GM12878 (cell line): ENCODE results near the gene LIN7A. TPM values are rescaled to one million over a fixed set of nuclear protein-coding genes. Genes with fewer than 3 reads are reported as not detected.

Source experiments
- ATAC-seq: fragments of 200-7000 bp; cut with Tn5 transposase; 3 replicates; pipeline ENCODE4 v1.9.1; 2020; ENCODE audit warnings: mild to moderate bottlenecking, moderate library complexity
- BruUV-seq: library from RNA; stranded (reverse); fragments of 400-500 nt; replicated peaks from 2 replicates; lab custom pipeline; 2021; lab: Mats Ljungman, UMichigan
- CTCF ChIA-PET: fragments of 300-600 bp; sonication (Branson Sonifier 250); formaldehyde crosslinking; extraction: SDS; loops from one replicate; lab custom pipeline; 2021; ENCODE audit warnings: inconsistent platforms; lab: Yijun Ruan, JAX
- POLR2A ChIA-PET: fragments of 350-600 bp; formaldehyde crosslinking; extraction: SDS; loops from one replicate; lab custom pipeline; 2021; ENCODE audit warnings: inconsistent platforms; lab: Charles Lee
- RAD21 ChIA-PET: fragments of 300-600 bp; sonication (Branson Sonifier 250); formaldehyde crosslinking; loops from one replicate; lab custom pipeline; 2023; ENCODE audit warnings: antibody characterized with exemption; ENCODE audit not compliant: unreplicated experiment; lab: Charles Lee
- SMC1A ChIA-PET: fragments of 300-600 bp; sonication (Branson Sonifier 250); formaldehyde crosslinking; loops from one replicate; lab custom pipeline; 2023; ENCODE audit not compliant: unreplicated experiment, uncharacterized antibody; lab: Charles Lee
- DNase-seq: peaks from one replicate; pipeline ENCODE4 v3.0.0-alpha.2; 2011; ENCODE audit warnings: low read depth, low spot score
- FAIRE-seq: peaks from 3 replicates; lab custom pipeline; 2011; peaks lifted over from hg19 to GRCh38; lab: Jason Lieb, UNC
- H2AFZ ChIP-seq: 2 replicates; pipeline ENCODE4 v1.6.0; 2011; ENCODE audit warnings: low read depth, low read length, control low read depth; ENCODE audit not compliant: control insufficient read depth
- H3K27ac ChIP-seq: 2 replicates; pipeline ENCODE4 v1.5.1; 2011; ENCODE audit warnings: control low read depth; ENCODE audit not compliant: control insufficient read depth, insufficient read depth
- H3K27me3 ChIP-seq, 2 experiments: replicated peaks in 1 of 2; 2 replicates each; pipeline versions ENCODE4 v1.6.0 to v1.6.1; 2011; ENCODE audit warnings: low read length in 1 of 2; ENCODE audit not compliant: control insufficient read depth in 2 of 2, insufficient read depth in 2 of 2
- H3K36me3 ChIP-seq, 2 experiments: 2 replicates each; pipeline ENCODE4 v1.5.1; 2011; ENCODE audit warnings: low read length in 1 of 2; ENCODE audit not compliant: control insufficient read depth in 2 of 2, insufficient read depth in 2 of 2
- H3K4me1 ChIP-seq: 2 replicates; pipeline ENCODE4 v1.6.1; 2011; ENCODE audit warnings: mild to moderate bottlenecking, low read length, moderate library complexity, mixed read lengths; ENCODE audit not compliant: control insufficient read depth, insufficient read depth
- H3K4me2 ChIP-seq: 2 replicates; pipeline ENCODE4 v1.6.0; 2011; ENCODE audit warnings: control low read depth; ENCODE audit not compliant: control insufficient read depth, insufficient read depth
- H3K4me3 ChIP-seq: fragments of 200-600 bp; sonication (generic); 2 replicates; pipeline ENCODE4 v1.5.1; 2016
- H3K79me2 ChIP-seq: 2 replicates; pipeline ENCODE4 v1.6.0; 2011; ENCODE audit warnings: low read length; ENCODE audit not compliant: control insufficient read depth, insufficient read depth
- H3K9ac ChIP-seq: 2 replicates; pipeline ENCODE4 v1.8.0; 2011; ENCODE audit warnings: low read length, control low read depth, mixed read lengths; ENCODE audit not compliant: control insufficient read depth, insufficient read depth
- H3K9me3 ChIP-seq: replicated peaks from 3 replicates; pipeline ENCODE4 v1.5.1; 2011; ENCODE audit warnings: mild to moderate bottlenecking, low read length; ENCODE audit not compliant: control insufficient read depth, insufficient read depth
- H4K20me1 ChIP-seq: 2 replicates; pipeline ENCODE4 v1.6.0; 2011; ENCODE audit not compliant: control insufficient read depth, insufficient read depth
- BACH1 ChIP-seq: fragments of 450-650 bp; IDR thresholded peaks from 2 replicates; pipeline ENCODE4 v1.6.1; 2017; ENCODE audit warnings: mild to moderate bottlenecking, borderline replicate concordance
- BCL11A ChIP-seq: IDR thresholded peaks from 2 replicates; pipeline ENCODE4 v1.6.1; 2011; ENCODE audit warnings: low read depth, low read length
- CHD1 ChIP-seq: IDR thresholded peaks from 2 replicates; pipeline ENCODE4 v1.6.1; 2012; ENCODE audit warnings: low read depth, low read length, improper control_type of control experiment
- IRF3 ChIP-seq: fragments of 450-650 bp; IDR thresholded peaks from 2 replicates; pipeline ENCODE4 v1.6.1; 2014; ENCODE audit warnings: mild to moderate bottlenecking
- MXI1 ChIP-seq: fragments of 150-350 bp; IDR thresholded peaks from 2 replicates; pipeline ENCODE4 v1.6.1; 2011; ENCODE audit warnings: low read depth, mild to moderate bottlenecking, inconsistent platforms, low read length, improper control_type of control experiment
- NFIC ChIP-seq: IDR thresholded peaks from 2 replicates; pipeline ENCODE4 v1.6.1; 2012; ENCODE audit warnings: low read depth, mild to moderate bottlenecking, inconsistent platforms, low read length, moderate library complexity
- NFYB ChIP-seq: IDR thresholded peaks from 2 replicates; pipeline ENCODE4 v1.6.1; 2011; ENCODE audit warnings: low read depth, mild to moderate bottlenecking, low read length, improper control_type of control experiment, moderate library complexity; ENCODE audit not compliant: insufficient read depth
- NR2F1 ChIP-seq: fragments of 450-650 bp; conservative IDR thresholded peaks from 2 replicates; pipeline ENCODE4 v1.6.1; 2017; ENCODE audit warnings: mild to moderate bottlenecking
- POLR2AphosphoS5 ChIP-seq: IDR thresholded peaks from 2 replicates; pipeline ENCODE4 v1.6.1; 2011; ENCODE audit warnings: mild to moderate bottlenecking, low read length, inconsistent platforms
- RB1 ChIP-seq: fragments of 450-650 bp; formaldehyde crosslinking; IDR thresholded peaks from 2 replicates; pipeline ENCODE4 v1.6.1; 2017; ENCODE audit warnings: mild to moderate bottlenecking, borderline replicate concordance
- SUPT20H ChIP-seq: IDR thresholded peaks from 2 replicates; pipeline ENCODE4 v1.6.1; 2011; ENCODE audit warnings: low read depth, mild to moderate bottlenecking, low read length, moderate library complexity, borderline replicate concordance; ENCODE audit not compliant: control insufficient read depth
- SUZ12 ChIP-seq: fragments of 200-600 bp; sonication (generic); IDR thresholded peaks from one replicate; pipeline ENCODE4 v1.6.1; 2018; ENCODE audit warnings: antibody characterized with exemption, mild to moderate bottlenecking; ENCODE audit not compliant: unreplicated experiment
- TARDBP ChIP-seq: IDR thresholded peaks from 2 replicates; pipeline ENCODE4 v1.6.1; 2016; ENCODE audit warnings: borderline replicate concordance
- ZBTB4 ChIP-seq: fragments of 450-650 bp; formaldehyde crosslinking; IDR thresholded peaks from 2 replicates; pipeline ENCODE4 v1.4.0; 2022; ENCODE audit warnings: mild to moderate bottlenecking, moderate library complexity
- ZNF274 ChIP-seq: IDR thresholded peaks from one replicate; pipeline ENCODE4 v1.8.0; 2011; ENCODE audit not compliant: insufficient read length, insufficient read depth
- WGBS: methylation state at CpG from one replicate; pipeline ENCODE4 v1.1.6; 2016; ENCODE audit warnings: low lambda C conversion rate; ENCODE audit not compliant: insufficient replicate concordance, insufficient coverage; ENCODE audit errors: missing lambda C conversion rate; 5-methylcytosine and 5-hydroxymethylcytosine counted together
- in situ Hi-C: fragments of 300-500 bp; cut with MboI; formaldehyde crosslinking; loops from 9 replicates; pipeline ENCODE4 v1.14.3; 2018; ENCODE audit warnings: mixed read lengths
- intact Hi-C: fragments of 100-400 bp; cut with micrococcal nuclease; formaldehyde crosslinking; loops from one replicate; pipeline ENCODE4 v1.14.2; 2022; ENCODE audit not compliant: unreplicated experiment
- polyA plus RNA-seq, 11 experiments: library from polyadenylated mRNA; depleted of rRNA in 4 of 11; unstranded in 6 of 11; stranded (reverse) in 5 of 11; fragments of >200 nt; fragmentation: Nextera tagmentation in 4 of 11; fragmentation: Illumina TruSeq in 1 of 11; extraction: Ambion mirVana in 4 of 11; extraction: Trizol in 1 of 11; gene quantifications; 1 replicate in 1 of 11; 2 replicates in 10 of 11; pipeline versions ENCODE4 v1.2.1 to v1.2.3, GENCODE V29; 2011 to 2016; ENCODE audit warnings: inconsistent platforms in 2 of 11, missing spikeins in 2 of 11, low read depth in 1 of 11
- total RNA-seq, 4 experiments: library from RNA; depleted of rRNA in 3 of 4; stranded (reverse); fragments of >200 nt in 3 of 4; fragmentation: Illumina TruSeq in 1 of 4; extraction: Trizol in 1 of 4; gene quantifications; 2 replicates each; pipeline versions ENCODE4 v1.2.1 to v1.2.3, GENCODE V29; 2013 to 2021

LIN7A gene
- total and polyA plus RNA-seq, 10 of the 15 experiments (the other 5 are each of a cell fraction or from before 2014, with no cell fraction given): 0.04 to 0.93 (median 0.35) TPM; not detected in 1

- no peak for ATAC-seq
- H4K20me1 ChIP-seq: no peaks in the 10 kb centered on the region
- no peak for DNase-seq
- no peak overlapping the region for H3K27ac ChIP-seq
- no peak overlapping the region for H3K4me2 ChIP-seq
- in situ Hi-C loops (no loop called here), intact Hi-C loops (no loop called here)
- H3K4me1 ChIP-seq: no peaks in the 10 kb centered on the region
- no peak overlapping the region for H3K4me3 ChIP-seq
- H3K79me2 ChIP-seq: no peaks in the 10 kb centered on the region
- no peaks in the 10 kb centered on the region for H3K9me3 ChIP-seq
- H3K9ac ChIP-seq: no peak overlapping the region
- no peak overlapping the region for H2AFZ ChIP-seq
- BruUV-seq: no TSS peak
- ChIA-PET RAD21 (no interaction called here), CTCF (no interaction called here), SMC1A (no interaction called here), POLR2A (interaction anchor here (0.6 kb wide), 1 partner anchor 53 kb away, joined by 3 read pairs; no protein-coding TSS in a partner anchor)
- no peak for FAIRE-seq
- H3K27me3 ChIP-seq: no peaks in the 10 kb centered on the region
- no peak for TF ChIP-seq BACH1
- TF ChIP-seq BCL11A: no peak
- no peak for TF ChIP-seq SUPT20H
- TF ChIP-seq MXI1: no peak
- no peak for TF ChIP-seq ZNF274
- TF ChIP-seq SUZ12: no peak
- TF ChIP-seq CHD1: no peak
- TF ChIP-seq NR2F1: no peak
- H3K36me3 ChIP-seq: no peaks in the 10 kb centered on the region
These were observed 35.0 kb downstream of the LIN7A start for GRCh38 chr12:80902711-80903110.

- Histone ChIP-seq H4K20me1 (no peaks in the 10 kb centered on the region), H3K27me3 (no peaks in the 10 kb centered on the region), H3K36me3 (no peaks in the 10 kb centered on the region), H3K9ac (no peak overlapping the region), H3K4me1 (no peaks in the 10 kb centered on the region), H3K79me2 (no peaks in the 10 kb centered on the region), H3K27ac (no peak overlapping the region), H3K4me2 (no peak overlapping the region), H3K4me3 (no peak overlapping the region), H3K9me3 (no peaks in the 10 kb centered on the region), H2AFZ (no peak overlapping the region)
- FAIRE-seq (no peak), ATAC-seq (no peak), DNase-seq (no peak)
- intact Hi-C loops (no loop called here), in situ Hi-C loops (no loop called here)
- BruUV-seq: no TSS peak
- RAD21 ChIA-PET: no interaction called here
- WGBS: 41% methylated on average over 1 of the region's 1 CpG
- CTCF ChIA-PET: interaction anchor here (1.1 kb wide), 1 partner anchor 12 kb away, joined by 3 read pairs; no protein-coding TSS in a partner anchor
- POLR2A ChIA-PET: no interaction called here
- SMC1A ChIA-PET: interaction anchor here (0.7 kb wide), 1 partner anchor 133 kb away, joined by 5 read pairs; no protein-coding TSS in a partner anchor
- TF ChIP-seq NFYB (no peak), POLR2AphosphoS5 (no peak), IRF3 (no peak), RB1 (no peak), ZBTB4 (CRISPR knock-in tag) (no peak), NFIC (no peak), TARDBP (no peak)
These were observed 36.1 kb downstream of the LIN7A start for GRCh38 chr12:80901661-80902060.
